Measurements from ENCODE around the gene ZNF837. TPM values are rescaled to one million over a fixed set of nuclear protein-coding genes. Genes with fewer than 3 reads are reported as not detected.

ZNF837 gene
- total and polyA plus RNA-seq, 2 of the 13 experiments (the other 11 are each of a cell fraction or from before 2014, with no cell fraction given): 0.29 to 1.3 TPM

DNA sequence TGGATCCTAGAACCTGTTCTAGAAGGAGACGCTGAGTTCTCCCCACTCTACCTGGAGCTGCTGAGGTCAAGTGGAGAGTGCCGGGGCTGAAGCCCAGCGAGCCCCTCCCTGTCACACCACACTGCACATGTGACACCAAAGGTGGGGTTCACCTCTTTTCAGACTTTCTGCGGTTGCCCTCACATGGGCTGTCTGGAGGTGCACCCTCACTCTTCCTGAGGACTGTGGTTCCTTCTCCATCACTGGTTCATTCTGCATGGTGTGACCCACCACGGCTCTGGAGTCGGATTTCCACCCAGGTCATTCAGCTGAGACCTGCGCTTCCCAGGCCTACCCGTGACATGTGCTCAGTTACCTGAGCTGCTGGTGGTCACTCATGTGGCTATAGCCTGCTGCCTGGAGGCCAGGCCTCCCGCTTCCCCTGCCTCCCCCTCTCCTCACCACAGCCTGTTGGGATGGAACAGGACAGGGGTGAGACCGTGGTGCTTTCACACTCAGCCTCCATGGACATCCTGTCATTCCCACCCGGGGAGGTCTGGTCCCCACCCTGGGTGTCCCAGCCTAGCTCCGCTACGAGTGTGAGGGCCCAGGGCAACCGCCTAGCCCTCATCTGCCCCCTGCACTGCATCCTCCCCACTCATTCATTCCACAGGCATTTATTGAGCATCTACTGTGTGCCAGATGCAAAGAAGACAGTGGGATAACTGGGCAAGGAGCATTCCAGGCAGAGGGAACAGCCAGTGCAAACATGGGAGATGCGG is 26.9 kb downstream of the ZNF837 start (continued):
- TF ChIP-seq TAF1 (CRISPR knock-in tag; IDR thresholded peaks at IDR 0.05) (no peak), HOXA5 (CRISPR knock-in tag; IDR thresholded peaks at IDR 0.05) (peak; percentile 66; the same call in 1 of the 2 replicates), SALL2 (CRISPR knock-in tag; IDR thresholded peaks at IDR 0.05) (0 out of 2 replicates have a peak, but pooled peaks have one; percentile 41), ZNF33A (CRISPR knock-in tag; IDR thresholded peaks at IDR 0.05; ENCODE audit: borderline replicate concordance) (no peak), PRMT3 (CRISPR knock-in tag; IDR thresholded peaks at IDR 0.05; ENCODE audit: borderline replicate concordance, low read depth) (no peak), RFXAP (CRISPR knock-in tag; IDR thresholded peaks at IDR 0.05; ENCODE audit: borderline replicate concordance) (no peak), TCF12 (IDR thresholded peaks at IDR 0.05) (no peak), TCF12 (CRISPR knock-in tag; IDR thresholded peaks at IDR 0.05) (0 out of 2 replicates have a peak, but pooled peaks have one; percentile 25), CENPX (CRISPR knock-in tag; IDR thresholded peaks at IDR 0.05) (no peak), BORCS8-MEF2B (CRISPR knock-in tag; IDR thresholded peaks at IDR 0.05) (peak; percentile 47), ZMYM3 (CRISPR knock-in tag; IDR thresholded peaks at IDR 0.05) (peak; percentile 75), ZNF644 (CRISPR knock-in tag; IDR thresholded peaks at IDR 0.05; ENCODE audit: low read depth) (no peak), ZNF713 (CRISPR knock-in tag; IDR thresholded peaks at IDR 0.05) (no peak), STAG1 (CRISPR knock-in tag; IDR thresholded peaks at IDR 0.05) (no peak), KMT2A (CRISPR knock-in tag; IDR thresholded peaks at IDR 0.05) (no peak)
- TF ChIP-seq, protein P1, sequence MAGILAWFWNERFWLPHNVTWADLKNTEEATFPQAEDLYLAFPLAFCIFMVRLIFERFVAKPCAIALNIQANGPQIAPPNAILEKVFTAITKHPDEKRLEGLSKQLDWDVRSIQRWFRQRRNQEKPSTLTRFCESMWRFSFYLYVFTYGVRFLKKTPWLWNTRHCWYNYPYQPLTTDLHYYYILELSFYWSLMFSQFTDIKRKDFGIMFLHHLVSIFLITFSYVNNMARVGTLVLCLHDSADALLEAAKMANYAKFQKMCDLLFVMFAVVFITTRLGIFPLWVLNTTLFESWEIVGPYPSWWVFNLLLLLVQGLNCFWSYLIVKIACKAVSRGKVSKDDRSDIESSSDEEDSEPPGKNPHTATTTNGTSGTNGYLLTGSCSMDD (CRISPR knock-in tag; IDR thresholded peaks at IDR 0.05): no peak
- TF ChIP-seq, protein P2, sequence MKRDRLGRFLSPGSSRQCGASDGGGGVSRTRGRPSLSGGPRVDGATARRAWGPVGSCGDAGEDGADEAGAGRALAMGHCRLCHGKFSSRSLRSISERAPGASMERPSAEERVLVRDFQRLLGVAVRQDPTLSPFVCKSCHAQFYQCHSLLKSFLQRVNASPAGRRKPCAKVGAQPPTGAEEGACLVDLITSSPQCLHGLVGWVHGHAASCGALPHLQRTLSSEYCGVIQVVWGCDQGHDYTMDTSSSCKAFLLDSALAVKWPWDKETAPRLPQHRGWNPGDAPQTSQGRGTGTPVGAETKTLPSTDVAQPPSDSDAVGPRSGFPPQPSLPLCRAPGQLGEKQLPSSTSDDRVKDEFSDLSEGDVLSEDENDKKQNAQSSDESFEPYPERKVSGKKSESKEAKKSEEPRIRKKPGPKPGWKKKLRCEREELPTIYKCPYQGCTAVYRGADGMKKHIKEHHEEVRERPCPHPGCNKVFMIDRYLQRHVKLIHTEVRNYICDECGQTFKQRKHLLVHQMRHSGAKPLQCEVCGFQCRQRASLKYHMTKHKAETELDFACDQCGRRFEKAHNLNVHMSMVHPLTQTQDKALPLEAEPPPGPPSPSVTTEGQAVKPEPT (CRISPR knock-in tag; IDR thresholded peaks at IDR 0.05; ENCODE audit: low read depth): no peak
- TF ChIP-seq, protein P3, sequence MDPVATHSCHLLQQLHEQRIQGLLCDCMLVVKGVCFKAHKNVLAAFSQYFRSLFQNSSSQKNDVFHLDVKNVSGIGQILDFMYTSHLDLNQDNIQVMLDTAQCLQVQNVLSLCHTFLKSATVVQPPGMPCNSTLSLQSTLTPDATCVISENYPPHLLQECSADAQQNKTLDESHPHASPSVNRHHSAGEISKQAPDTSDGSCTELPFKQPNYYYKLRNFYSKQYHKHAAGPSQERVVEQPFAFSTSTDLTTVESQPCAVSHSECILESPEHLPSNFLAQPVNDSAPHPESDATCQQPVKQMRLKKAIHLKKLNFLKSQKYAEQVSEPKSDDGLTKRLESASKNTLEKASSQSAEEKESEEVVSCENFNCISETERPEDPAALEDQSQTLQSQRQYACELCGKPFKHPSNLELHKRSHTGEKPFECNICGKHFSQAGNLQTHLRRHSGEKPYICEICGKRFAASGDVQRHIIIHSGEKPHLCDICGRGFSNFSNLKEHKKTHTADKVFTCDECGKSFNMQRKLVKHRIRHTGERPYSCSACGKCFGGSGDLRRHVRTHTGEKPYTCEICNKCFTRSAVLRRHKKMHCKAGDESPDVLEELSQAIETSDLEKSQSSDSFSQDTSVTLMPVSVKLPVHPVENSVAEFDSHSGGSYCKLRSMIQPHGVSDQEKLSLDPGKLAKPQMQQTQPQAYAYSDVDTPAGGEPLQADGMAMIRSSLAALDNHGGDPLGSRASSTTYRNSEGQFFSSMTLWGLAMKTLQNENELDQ (CRISPR knock-in tag; IDR thresholded peaks at IDR 0.05; ENCODE audit: borderline replicate concordance): no peak
- TF ChIP-seq, protein P4, sequence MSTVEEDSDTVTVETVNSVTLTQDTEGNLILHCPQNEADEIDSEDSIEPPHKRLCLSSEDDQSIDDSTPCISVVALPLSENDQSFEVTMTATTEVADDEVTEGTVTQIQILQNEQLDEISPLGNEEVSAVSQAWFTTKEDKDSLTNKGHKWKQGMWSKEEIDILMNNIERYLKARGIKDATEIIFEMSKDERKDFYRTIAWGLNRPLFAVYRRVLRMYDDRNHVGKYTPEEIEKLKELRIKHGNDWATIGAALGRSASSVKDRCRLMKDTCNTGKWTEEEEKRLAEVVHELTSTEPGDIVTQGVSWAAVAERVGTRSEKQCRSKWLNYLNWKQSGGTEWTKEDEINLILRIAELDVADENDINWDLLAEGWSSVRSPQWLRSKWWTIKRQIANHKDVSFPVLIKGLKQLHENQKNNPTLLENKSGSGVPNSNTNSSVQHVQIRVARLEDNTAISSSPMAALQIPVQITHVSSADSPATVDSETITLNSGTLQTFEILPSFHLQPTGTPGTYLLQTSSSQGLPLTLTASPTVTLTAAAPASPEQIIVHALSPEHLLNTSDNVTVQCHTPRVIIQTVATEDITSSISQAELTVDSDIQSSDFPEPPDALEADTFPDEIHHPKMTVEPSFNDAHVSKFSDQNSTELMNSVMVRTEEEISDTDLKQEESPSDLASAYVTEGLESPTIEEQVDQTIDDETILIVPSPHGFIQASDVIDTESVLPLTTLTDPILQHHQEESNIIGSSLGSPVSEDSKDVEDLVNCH (CRISPR knock-in tag; IDR thresholded peaks at IDR 0.05): no peak
